ENCODE results near the gene SFN. TPM values are rescaled to one million over a fixed set of nuclear protein-coding genes. Genes with fewer than 3 reads are reported as not detected.

SFN gene
- total and polyA plus RNA-seq, 2 of the 13 experiments (the other 11 are each of a cell fraction or from before 2014, with no cell fraction given), result 4.3 to 5.6 TPM

GRCh38 chr1:26910343-26911160 is 47.6 kb downstream of the SFN start (continued):
- TF ChIP-seq SNAPC4 (CRISPR knock-in tag; IDR thresholded peaks at IDR 0.05) (peak; percentile 45; the same call in 1 of the 2 replicates), CSRNP2 (CRISPR knock-in tag; conservative IDR thresholded peaks at IDR 0.05; ENCODE audit: low read depth) (no peak), ATF5 (CRISPR knock-in tag; IDR thresholded peaks at IDR 0.05; ENCODE audit: low read depth) (no peak), SCMH1 (CRISPR knock-in tag; IDR thresholded peaks at IDR 0.05; ENCODE audit: borderline replicate concordance) (no peak), ZFP91 (CRISPR knock-in tag; IDR thresholded peaks at IDR 0.05; ENCODE audit: borderline replicate concordance) (no peak), ZMAT5 (CRISPR knock-in tag; IDR thresholded peaks at IDR 0.05; ENCODE audit: borderline replicate concordance, low read depth) (no peak), ZSCAN20 (CRISPR knock-in tag; IDR thresholded peaks at IDR 0.05; ENCODE audit: borderline replicate concordance) (no peak), PLSCR1 (CRISPR knock-in tag; IDR thresholded peaks at IDR 0.05; ENCODE audit: borderline replicate concordance) (no peak), SOX5 (CRISPR knock-in tag; IDR thresholded peaks at IDR 0.05; ENCODE audit: borderline replicate concordance) (peak; percentile 89), PRPF4 (IDR thresholded peaks at IDR 0.05; ENCODE audit: low read depth, low read length, poor library complexity, severe bottlenecking) (no peak), ZNF512 (CRISPR knock-in tag; IDR thresholded peaks at IDR 0.05) (no peak), ATF7-NPFF (CRISPR knock-in tag; IDR thresholded peaks at IDR 0.05; ENCODE audit: low read depth) (peak; percentile 60), ZFP36 (IDR thresholded peaks at IDR 0.05; ENCODE audit: borderline replicate concordance, low read depth, low read length, partially characterized antibody) (no peak), MATR3 (CRISPR knock-in tag; IDR thresholded peaks at IDR 0.05) (no peak), HOXA9 (CRISPR knock-in tag; IDR thresholded peaks at IDR 0.05; ENCODE audit: borderline replicate concordance) (no peak)

Measured in HepG2 (cell line).